HG03159 (cell line): ENCODE results near the gene CBX4.

ENCODE experiments used
- ATAC-seq: cut with Tn5 transposase; IDR thresholded peaks from one replicate; pipeline ENCODE4 v1.9.1; 2021; ENCODE audit warnings: mild to moderate bottlenecking, moderate library complexity; ENCODE audit not compliant: unreplicated experiment

Gene CBX4

DNA sequence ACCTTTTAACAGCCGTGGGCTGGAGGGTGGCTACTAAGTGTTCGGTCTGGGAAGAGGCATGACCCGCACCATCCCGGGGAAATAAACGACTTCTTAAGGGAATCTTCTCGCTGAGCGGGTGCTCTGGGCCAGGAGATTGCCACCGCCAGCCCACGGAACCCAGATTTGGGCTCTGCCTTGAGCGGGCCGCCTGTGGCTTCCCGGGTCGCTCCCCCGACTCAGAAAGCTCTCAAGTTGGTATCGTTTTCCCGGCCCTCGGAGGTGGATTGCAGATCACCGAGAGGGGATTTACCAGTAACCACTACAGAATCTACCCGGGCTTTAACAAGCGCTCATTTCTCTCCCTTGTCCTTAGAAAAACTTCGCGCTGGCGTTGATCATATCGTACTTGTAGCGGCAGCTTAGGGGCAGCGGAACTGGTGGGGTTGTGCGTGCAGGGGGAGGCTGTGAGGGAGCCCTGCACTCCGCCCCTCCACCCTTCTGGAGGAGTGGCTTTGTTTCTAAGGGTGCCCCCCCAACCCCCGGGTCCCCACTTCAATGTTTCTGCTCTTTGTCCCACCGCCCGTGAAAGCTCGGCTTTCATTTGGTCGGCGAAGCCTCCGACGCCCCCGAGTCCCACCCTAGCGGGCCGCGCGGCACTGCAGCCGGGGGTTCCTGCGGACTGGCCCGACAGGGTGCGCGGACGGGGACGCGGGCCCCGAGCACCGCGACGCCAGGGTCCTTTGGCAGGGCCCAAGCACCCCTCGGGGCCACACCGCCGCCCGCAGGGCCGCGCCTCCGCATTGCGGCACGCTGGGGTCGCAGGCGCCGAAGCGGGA, 3.6 kb upstream of the CBX4 start:
- ATAC-seq, result no peak

DNA sequence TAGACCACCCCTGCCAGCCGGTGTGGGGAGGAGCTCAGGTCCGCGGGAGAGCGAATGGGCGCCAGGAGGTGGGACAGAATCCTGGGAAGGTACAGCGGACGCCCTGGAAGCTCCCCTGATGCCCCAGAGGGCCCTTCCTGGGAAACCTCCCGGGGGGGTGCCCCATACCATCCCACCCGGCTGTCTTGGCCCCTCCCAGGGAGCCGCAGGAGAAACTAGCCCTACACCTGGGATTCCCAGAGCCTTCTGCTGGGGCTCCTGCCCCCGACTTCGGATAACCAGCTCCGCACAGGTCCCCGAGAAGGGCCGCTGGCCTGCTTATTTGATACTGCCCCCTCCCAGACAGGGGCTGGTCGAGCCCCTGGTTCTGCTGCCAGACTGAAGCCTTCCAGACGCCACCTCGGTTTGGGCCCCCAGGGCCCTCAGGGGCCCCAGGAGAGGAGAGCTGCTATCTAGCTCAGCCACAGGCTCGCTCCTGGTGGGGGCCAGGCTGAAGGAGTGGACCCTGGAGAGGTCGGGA, 3.0 kb upstream of the CBX4 start:
- no peak for ATAC-seq

DNA sequence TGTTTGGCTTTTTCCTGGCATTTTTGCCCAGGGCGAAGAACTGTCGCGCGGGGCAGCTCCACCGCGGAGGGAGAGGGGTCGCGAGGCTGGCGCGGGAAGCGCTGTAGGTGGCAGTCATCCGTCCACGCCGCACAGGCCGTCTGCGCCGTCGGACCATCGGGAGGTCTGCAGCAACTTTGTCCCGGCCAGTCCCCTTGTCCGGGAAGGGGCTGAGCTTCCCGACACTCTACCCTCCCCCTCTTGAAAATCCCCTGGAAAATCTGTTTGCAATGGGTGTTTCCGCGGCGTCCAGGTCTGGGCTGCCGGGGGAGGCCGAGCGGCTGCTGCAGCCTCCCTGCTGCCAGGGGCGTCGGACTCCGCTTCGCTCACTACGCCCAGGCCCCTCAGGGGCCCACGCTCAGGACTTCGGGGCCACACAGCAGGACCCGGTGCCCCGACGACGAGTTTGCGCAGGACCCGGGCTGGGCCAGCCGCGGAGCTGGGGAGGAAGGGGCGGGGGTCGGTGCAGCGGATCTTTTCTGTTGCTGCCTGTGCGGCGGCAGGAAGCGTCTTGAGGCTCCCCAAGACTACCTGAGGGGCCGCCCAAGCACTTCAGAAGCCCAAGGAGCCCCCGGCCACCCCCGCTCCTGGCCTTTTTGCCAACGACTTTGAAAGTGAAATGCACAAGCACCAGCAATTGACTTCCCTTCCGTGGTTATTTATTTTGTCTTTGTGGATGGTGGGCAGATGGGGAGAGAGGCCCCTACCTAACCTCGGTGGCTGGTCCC, 2.3 kb upstream of the CBX4 start:
- ATAC-seq, result no peak

- no peak for ATAC-seq
Measured at GRCh38 chr17:79840989-79841286, 1.7 kb upstream of the CBX4 start.

DNA sequence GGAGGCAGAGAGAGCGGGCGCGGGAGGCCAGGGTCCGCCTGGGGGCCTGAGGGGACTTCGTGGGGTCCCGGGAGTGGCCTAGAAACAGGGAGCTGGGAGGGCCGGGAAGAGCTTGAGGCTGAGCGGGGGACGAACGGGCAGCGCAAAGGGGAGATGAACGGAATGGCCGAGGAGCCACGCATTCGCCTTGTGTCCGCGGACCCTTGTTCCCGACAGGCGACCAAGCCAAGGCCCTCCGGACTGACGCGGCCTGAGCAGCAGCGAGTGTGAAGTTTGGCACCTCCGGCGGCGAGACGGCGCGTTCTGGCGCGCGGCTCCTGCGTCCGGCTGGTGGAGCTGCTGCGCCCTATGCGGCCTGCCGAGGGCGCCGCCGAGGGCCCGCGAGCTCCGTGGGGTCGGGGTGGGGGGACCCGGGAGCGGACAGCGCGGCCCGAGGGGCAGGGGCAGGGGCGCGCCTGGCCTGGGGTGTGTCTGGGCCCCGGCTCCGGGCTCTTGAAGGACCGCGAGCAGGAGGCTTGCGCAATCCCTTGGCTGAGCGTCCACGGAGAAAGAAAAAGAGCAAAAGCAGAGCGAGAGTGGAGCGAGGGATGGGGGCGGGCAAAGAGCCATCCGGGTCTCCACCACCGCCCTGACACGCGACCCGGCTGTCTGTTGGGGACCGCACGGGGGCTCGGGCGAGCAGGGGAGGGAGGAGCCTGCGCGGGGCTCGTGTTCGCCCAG, 1.2 kb upstream of the CBX4 start:
- no peak for ATAC-seq

- peak; percentile 23 for ATAC-seq
Measured at GRCh38 chr17:79838522-79839274, 542 bp downstream of the CBX4 start.

GRCh38 chr17:79837888-79838521, 1.2 kb downstream of the CBX4 start:
- no peak for ATAC-seq

DNA sequence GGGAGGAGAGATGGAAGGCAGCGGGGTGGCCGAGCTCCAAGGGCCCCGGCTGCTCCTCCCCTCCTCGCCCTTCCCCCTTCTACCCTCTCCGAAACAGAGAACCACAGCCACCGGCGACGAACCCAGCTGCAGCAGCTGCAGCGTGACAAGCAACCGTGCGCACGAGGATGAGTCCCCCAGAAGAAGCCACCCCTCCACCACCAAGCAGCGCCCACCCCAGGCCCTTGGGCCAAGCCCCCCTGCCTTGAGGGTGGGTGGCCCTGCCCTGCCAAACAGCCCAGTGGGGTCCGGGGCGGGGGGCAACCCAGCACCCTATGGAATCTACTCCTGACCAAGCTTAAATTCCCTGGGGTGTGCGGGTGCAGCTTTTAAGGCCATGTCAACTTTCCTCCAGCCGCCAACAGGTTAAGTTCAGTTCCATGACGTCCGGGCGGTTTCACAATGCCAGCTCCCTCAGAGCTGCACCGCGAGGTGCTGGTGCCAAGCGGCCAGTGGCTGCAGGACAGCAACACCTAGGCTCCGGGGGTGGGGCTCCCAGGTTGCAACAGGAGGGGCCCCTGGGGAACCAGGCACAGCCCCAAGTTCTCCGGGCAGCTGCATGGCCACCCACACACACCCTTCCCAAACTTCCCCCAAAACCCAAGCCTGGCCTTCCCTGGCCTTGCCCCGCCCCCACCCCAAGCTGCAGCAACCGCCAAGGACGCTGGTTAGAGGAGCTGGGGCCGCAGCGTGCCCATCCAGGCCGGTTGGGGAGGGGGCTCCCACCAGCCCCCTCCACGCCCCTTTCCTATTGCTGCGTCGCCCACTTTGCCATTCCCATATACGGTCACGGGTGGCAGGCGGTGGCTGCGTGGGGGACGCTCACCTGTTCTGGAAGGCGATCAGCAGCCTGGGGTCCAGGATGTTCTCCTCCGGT, 2.0 kb downstream of the CBX4 start:
- ATAC-seq, result no peak

DNA sequence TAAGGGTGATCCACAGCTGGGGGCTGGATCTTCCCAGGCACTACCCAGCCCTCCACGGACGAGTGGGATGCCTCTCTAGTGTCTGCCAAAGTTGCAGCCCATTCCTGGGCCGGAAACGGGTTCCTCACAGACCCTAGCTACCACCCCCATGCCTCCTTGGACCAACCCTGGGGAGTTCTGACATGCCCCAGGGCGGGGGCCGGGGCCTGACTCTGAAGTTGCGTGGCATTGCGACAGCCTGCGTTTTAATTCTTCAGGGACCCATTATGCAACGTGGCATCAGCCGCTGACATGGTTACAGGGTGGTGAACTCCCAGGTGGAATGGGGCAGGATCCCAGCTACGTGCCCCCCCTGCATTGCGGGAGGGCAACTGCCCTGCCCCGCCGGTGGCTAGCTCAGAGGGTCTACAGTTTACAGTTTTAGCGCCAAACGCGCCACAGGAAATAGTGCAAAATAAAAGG, 2.7 kb downstream of the CBX4 start:
- no peak for ATAC-seq

DNA sequence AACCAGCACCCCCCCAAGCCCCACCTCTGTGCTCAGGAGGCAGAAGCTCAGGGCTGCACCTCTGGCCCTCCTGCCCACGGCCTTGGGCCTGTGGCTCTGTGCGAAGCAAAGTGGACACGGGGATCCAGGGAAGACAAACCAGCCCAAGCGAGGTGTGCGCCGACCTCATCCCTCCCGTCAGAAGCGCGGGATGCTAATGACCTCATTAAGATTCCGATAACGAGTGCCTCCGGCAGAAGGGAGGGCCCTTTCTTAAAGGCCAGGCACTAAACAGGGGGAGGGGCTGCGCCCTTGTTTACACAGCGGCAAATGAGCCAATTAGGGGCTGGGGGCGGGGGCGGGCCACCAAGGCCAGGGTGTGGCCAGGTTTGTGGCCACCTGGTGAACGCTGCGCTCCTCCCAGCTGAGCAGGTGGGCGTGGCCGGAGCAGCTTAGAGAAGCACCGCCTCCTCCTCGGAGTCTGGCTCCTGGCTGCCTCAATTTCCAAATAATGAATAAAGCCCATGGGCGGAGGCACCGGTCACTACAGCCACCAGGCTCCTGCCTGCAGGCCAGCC, 3.2 kb downstream of the CBX4 start:
- no peak for ATAC-seq

- no peak for ATAC-seq
Measured at GRCh38 chr17:79835470-79835899, 3.8 kb downstream of the CBX4 start.

GRCh38 chr17:79834565-79835469, 4.4 kb downstream of the CBX4 start:
- no peak for ATAC-seq

- ATAC-seq, result no peak
Measured at GRCh38 chr17:79833744-79834564, 5.3 kb downstream of the CBX4 start.

GRCh38 chr17:79833110-79833450, 6.2 kb downstream of the CBX4 start:
- ATAC-seq, result no peak

GRCh38 chr17:79832218-79833109, 6.8 kb downstream of the CBX4 start:
- ATAC-seq, result no peak
